Neural cell (in vitro differentiated cells): Measurements from ENCODE around the gene WFDC5.

Source experiments
- CTCF ChIP-seq: fragments of 450-650 bp; IDR thresholded peaks from 2 replicates; pipeline ENCODE4 v1.5.1; 2014; ENCODE audit warnings: antibody characterized with exemption, mild to moderate bottlenecking, moderate library complexity; ENCODE audit not compliant: poor library complexity, severe bottlenecking
- EP300 ChIP-seq: fragments of 450-650 bp; conservative IDR thresholded peaks from 2 replicates; pipeline ENCODE4 v1.6.1; 2014; ENCODE audit warnings: antibody characterized with exemption, mild to moderate bottlenecking, moderate library complexity; ENCODE audit not compliant: poor library complexity, severe bottlenecking
- EZH2 ChIP-seq: fragments of 200-600, 300-800 bp; shearing (Covaris generic), sonication (generic); IDR thresholded peaks from 2 replicates; pipeline ENCODE4 v1.6.1; 2014; ENCODE audit warnings: antibody characterized with exemption, low read length, borderline replicate concordance, mild to moderate bottlenecking; ENCODE audit not compliant: insufficient read depth, poor library complexity, severe bottlenecking
- MXI1 ChIP-seq: fragments of 450-650 bp; conservative IDR thresholded peaks from 2 replicates; pipeline ENCODE4 v1.6.1; 2014; ENCODE audit warnings: antibody characterized with exemption, mild to moderate bottlenecking; ENCODE audit not compliant: poor library complexity, severe bottlenecking
- POLR2AphosphoS5 ChIP-seq: IDR thresholded peaks from 2 replicates; pipeline ENCODE4 v1.6.1; 2012
- RAD21 ChIP-seq: fragments of 450-650 bp; conservative IDR thresholded peaks from 2 replicates; pipeline ENCODE4 v1.6.1; 2014; ENCODE audit warnings: antibody characterized with exemption, mild to moderate bottlenecking, moderate library complexity
- REST ChIP-seq: IDR thresholded peaks from 2 replicates; pipeline ENCODE4 v1.6.1; 2012; ENCODE audit warnings: borderline replicate concordance
- TAF1 ChIP-seq: IDR thresholded peaks from 2 replicates; pipeline ENCODE4 v1.6.1; 2012; ENCODE audit warnings: low read depth

DNA sequence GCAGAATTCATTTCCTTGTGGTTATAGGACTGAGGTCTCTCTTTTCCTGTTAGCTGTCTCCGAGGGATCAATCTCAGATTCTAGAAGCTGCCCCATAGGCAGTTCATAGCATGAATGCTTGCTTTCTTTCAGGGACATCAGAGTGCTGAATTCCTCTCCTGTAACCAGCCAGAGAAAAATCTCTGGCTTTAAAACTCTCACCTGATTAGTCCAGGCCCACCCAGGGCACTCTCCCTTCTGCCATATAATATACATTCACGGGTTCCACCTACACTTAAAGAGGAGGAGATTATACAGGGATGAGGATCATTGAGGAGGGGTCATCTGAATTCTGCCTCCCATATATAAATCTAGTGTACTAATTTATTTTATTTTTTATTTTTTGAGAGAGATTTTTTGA is 11.9 kb downstream of the WFDC5 start:
- TF ChIP-seq MXI1 (no peak), RAD21 (no peak), CTCF (no peak), POLR2AphosphoS5 (no peak), REST (no peak), EZH2 (no peak), TAF1 (no peak), EP300 (no peak)
